Measurements from ENCODE around the gene SMCO3.
A peak's percentile ranks its signal among the peaks of the same experiment; 100 is the strongest.

Gene SMCO3

GRCh38 chr12:14803011-14803829 is 10.8 kb downstream of the SMCO3 start, which contains the start of the genes C12orf60 and WBP11:
TSS of gene C12orf60 (plus strand) at chr12:14803670. CDS start at chr12:14822936, 19,266 bp downstream.
TSS of gene WBP11 (minus strand) at chr12:14803478. CDS start at chr12:14801383, 2,095 bp downstream.
- peaks cover 41% of the 10 kb centered on the region for H4K20me1 ChIP-seq
- no peaks in the 10 kb centered on the region for H3K9me3 ChIP-seq
- H3K27ac ChIP-seq: peak within 1 kb of the TSS; percentile 89
- H3K36me3 ChIP-seq: peaks cover 11% of the 10 kb centered on the region
- H3K4me2 ChIP-seq: peak within 1 kb of the TSS; percentile 85
- peak within 1 kb of the TSS; percentile 88 for H3K9ac ChIP-seq
- peak within 1 kb of the TSS; percentile 82 for H3K4me3 ChIP-seq
- H3K4me1 ChIP-seq: peaks cover 30% of the 10 kb centered on the region
- no peaks in the 10 kb centered on the region for H3K27me3 ChIP-seq
- TF ChIP-seq Cebpa-rat (IDR thresholded peaks at IDR 0.05): no peak

- Histone ChIP-seq H3K9ac (peak overlapping the region; percentile 88), H3K4me1 (peaks cover 30% of the 10 kb centered on the region), H3K4me3 (peak overlapping the region; percentile 82), H4K20me1 (peaks cover 47% of the 10 kb centered on the region), H3K36me3 (peaks cover 17% of the 10 kb centered on the region), H3K27ac (peak overlapping the region; percentile 89), H3K4me2 (peak overlapping the region; percentile 85), H3K9me3 (no peaks in the 10 kb centered on the region), H3K27me3 (no peaks in the 10 kb centered on the region)
- TF ChIP-seq Cebpa-rat (IDR thresholded peaks at IDR 0.05): no peak
Measured at GRCh38 chr12:14802721-14803010, 11.3 kb downstream of the SMCO3 start.

- H3K9ac ChIP-seq: peak overlapping the region; percentile 88
- TF ChIP-seq Cebpa-rat (IDR thresholded peaks at IDR 0.05): no peak
- no peaks in the 10 kb centered on the region for H3K27me3 ChIP-seq
- peak overlapping the region; percentile 82 for H3K4me3 ChIP-seq
- H3K4me1 ChIP-seq: peaks cover 30% of the 10 kb centered on the region
- H4K20me1 ChIP-seq: peaks cover 51% of the 10 kb centered on the region
- no peak overlapping the region; the same call in 1 of the 2 replicates for H3K27ac ChIP-seq
- peaks cover 21% of the 10 kb centered on the region for H3K36me3 ChIP-seq
- peak overlapping the region; percentile 85 for H3K4me2 ChIP-seq
- H3K9me3 ChIP-seq: no peaks in the 10 kb centered on the region
Measured at GRCh38 chr12:14802247-14802646, 11.7 kb downstream of the SMCO3 start.

GRCh38 chr12:14795028-14795448 is 18.9 kb downstream of the SMCO3 start:
- no peak overlapping the region for H3K4me3 ChIP-seq
- no peak overlapping the region for H3K27ac ChIP-seq

GRCh38 chr12:14785568-14785967 is 28.4 kb downstream of the SMCO3 start:
- Histone ChIP-seq H3K4me1 (no peaks in the 10 kb centered on the region), H3K4me3 (no peak overlapping the region), H3K27me3 (no peaks in the 10 kb centered on the region), H4K20me1 (no peaks in the 10 kb centered on the region), H3K9ac (no peak overlapping the region), H3K27ac (no peak overlapping the region), H3K4me2 (no peak overlapping the region), H3K36me3 (peaks cover 62% of the 10 kb centered on the region), H3K9me3 (no peaks in the 10 kb centered on the region)
- no peak for TF ChIP-seq Cebpa-rat (IDR thresholded peaks at IDR 0.05)

More at GRCh38 chr12:14795028-14795448, 18.9 kb downstream of the SMCO3 start:
- Histone ChIP-seq H3K9ac (no peak overlapping the region), H3K9me3 (no peaks in the 10 kb centered on the region), H3K36me3 (peaks cover 92% of the 10 kb centered on the region), H3K27me3 (no peaks in the 10 kb centered on the region), H4K20me1 (peaks cover 39% of the 10 kb centered on the region), H3K4me2 (no peak overlapping the region), H3K4me1 (no peaks in the 10 kb centered on the region)
- no peak for TF ChIP-seq Cebpa-rat (IDR thresholded peaks at IDR 0.05)

- peaks cover 52% of the 10 kb centered on the region for H3K36me3 ChIP-seq
Measured at GRCh38 chr12:14784471-14784870, 29.5 kb downstream of the SMCO3 start.

GRCh38 chr12:14782756-14783155 is 31.2 kb downstream of the SMCO3 start:
- Histone ChIP-seq H3K27me3 (no peaks in the 10 kb centered on the region), H4K20me1 (no peaks in the 10 kb centered on the region), H3K4me1 (no peaks in the 10 kb centered on the region), H3K36me3 (peaks cover 34% of the 10 kb centered on the region), H3K27ac (no peak overlapping the region), H3K4me3 (no peak overlapping the region), H3K9ac (no peak overlapping the region), H3K9me3 (no peaks in the 10 kb centered on the region), H3K4me2 (no peak overlapping the region)
- no peak for TF ChIP-seq Cebpa-rat (IDR thresholded peaks at IDR 0.05)

More at GRCh38 chr12:14784471-14784870, 29.5 kb downstream of the SMCO3 start:
- Histone ChIP-seq H3K9me3 (no peaks in the 10 kb centered on the region), H4K20me1 (no peaks in the 10 kb centered on the region), H3K27ac (no peak overlapping the region), H3K4me3 (no peak overlapping the region), H3K27me3 (no peaks in the 10 kb centered on the region), H3K4me2 (no peak overlapping the region), H3K9ac (no peak overlapping the region), H3K4me1 (no peaks in the 10 kb centered on the region)
- TF ChIP-seq Cebpa-rat (IDR thresholded peaks at IDR 0.05): no peak

- Histone ChIP-seq H3K9ac (no peak overlapping the region), H3K36me3 (peaks cover 22% of the 10 kb centered on the region), H3K4me3 (no peak overlapping the region), H3K4me1 (no peaks in the 10 kb centered on the region), H3K27me3 (no peaks in the 10 kb centered on the region; the same call in 1 of the 2 replicates), H4K20me1 (no peaks in the 10 kb centered on the region), H3K9me3 (no peaks in the 10 kb centered on the region), H3K4me2 (no peak overlapping the region), H3K27ac (no peak overlapping the region)
- no peak for TF ChIP-seq Cebpa-rat (IDR thresholded peaks at IDR 0.05)
Measured at GRCh38 chr12:14781563-14781962, 32.4 kb downstream of the SMCO3 start.

- H3K27ac ChIP-seq: no peak overlapping the region
- no peaks in the 10 kb centered on the region for H3K4me1 ChIP-seq
- no peaks in the 10 kb centered on the region for H3K9me3 ChIP-seq
- peaks cover 6% of the 10 kb centered on the region for H3K27me3 ChIP-seq
- TF ChIP-seq Cebpa-rat (IDR thresholded peaks at IDR 0.05): no peak
- H3K4me2 ChIP-seq: no peak overlapping the region
- 0 out of 2 replicates have a peak, but pooled peaks cover 4% of the 10 kb centered on the region for H4K20me1 ChIP-seq
- no peak overlapping the region for H3K4me3 ChIP-seq
- no peak overlapping the region for H3K9ac ChIP-seq
- H3K36me3 ChIP-seq: peaks cover 20% of the 10 kb centered on the region; the same call in 1 of the 2 replicates
Measured at GRCh38 chr12:14780859-14781258, 33.1 kb downstream of the SMCO3 start.

GRCh38 chr12:14779834-14780233 is 34.1 kb downstream of the SMCO3 start:
- Histone ChIP-seq H3K27me3 (peaks cover 16% of the 10 kb centered on the region), H3K36me3 (peaks cover 11% of the 10 kb centered on the region; the same call in 1 of the 2 replicates), H3K4me2 (no peak overlapping the region), H3K9me3 (no peaks in the 10 kb centered on the region), H3K9ac (no peak overlapping the region), H3K4me3 (no peak overlapping the region), H3K4me1 (peaks cover 4% of the 10 kb centered on the region), H4K20me1 (0 out of 2 replicates have a peak, but pooled peaks cover 6% of the 10 kb centered on the region), H3K27ac (no peak overlapping the region)
- TF ChIP-seq Cebpa-rat (IDR thresholded peaks at IDR 0.05): no peak

Data from BLaER1 (cell line).